ENCODE data around the gene CFHR2.

DNA sequence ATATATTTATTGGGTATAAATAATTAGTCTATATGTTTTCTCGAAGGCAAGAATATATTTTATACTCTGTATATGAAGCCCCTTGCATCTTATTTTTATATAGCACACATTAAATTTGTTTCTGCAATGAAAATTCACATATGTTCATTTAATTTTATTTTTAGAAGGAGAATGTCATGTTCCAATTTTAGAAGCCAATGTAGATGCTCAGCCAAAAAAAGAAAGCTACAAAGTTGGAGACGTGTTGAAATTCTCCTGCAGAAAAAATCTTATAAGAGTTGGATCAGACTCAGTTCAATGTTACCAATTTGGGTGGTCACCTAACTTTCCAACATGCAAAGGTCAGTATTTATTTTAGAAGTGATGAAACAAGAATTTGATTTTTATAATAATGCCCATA is 50.4 kb downstream of the CFHR2 start:
- TF ChIP-seq TCF4 (CRISPR knock-in tag; IDR thresholded peaks at IDR 0.05; ENCODE audit: borderline replicate concordance) (no peak), ZFP3 (CRISPR knock-in tag; IDR thresholded peaks at IDR 0.05) (no peak), ARNTL (CRISPR knock-in tag; IDR thresholded peaks at IDR 0.05; ENCODE audit: borderline replicate concordance, low read depth) (no peak), RARB (CRISPR knock-in tag; IDR thresholded peaks at IDR 0.05) (no peak), ISL1 (CRISPR knock-in tag; IDR thresholded peaks at IDR 0.05) (no peak), BACH2 (CRISPR knock-in tag; IDR thresholded peaks at IDR 0.05; ENCODE audit: borderline replicate concordance) (no peak), PPARA (CRISPR knock-in tag; IDR thresholded peaks at IDR 0.05; ENCODE audit: borderline replicate concordance) (no peak), ZNF70 (CRISPR knock-in tag; IDR thresholded peaks at IDR 0.05) (no peak), ESRRG (CRISPR knock-in tag; IDR thresholded peaks at IDR 0.05) (no peak), SNAI2 (CRISPR knock-in tag; IDR thresholded peaks at IDR 0.05) (no peak)
- TF ChIP-seq, protein P1, sequence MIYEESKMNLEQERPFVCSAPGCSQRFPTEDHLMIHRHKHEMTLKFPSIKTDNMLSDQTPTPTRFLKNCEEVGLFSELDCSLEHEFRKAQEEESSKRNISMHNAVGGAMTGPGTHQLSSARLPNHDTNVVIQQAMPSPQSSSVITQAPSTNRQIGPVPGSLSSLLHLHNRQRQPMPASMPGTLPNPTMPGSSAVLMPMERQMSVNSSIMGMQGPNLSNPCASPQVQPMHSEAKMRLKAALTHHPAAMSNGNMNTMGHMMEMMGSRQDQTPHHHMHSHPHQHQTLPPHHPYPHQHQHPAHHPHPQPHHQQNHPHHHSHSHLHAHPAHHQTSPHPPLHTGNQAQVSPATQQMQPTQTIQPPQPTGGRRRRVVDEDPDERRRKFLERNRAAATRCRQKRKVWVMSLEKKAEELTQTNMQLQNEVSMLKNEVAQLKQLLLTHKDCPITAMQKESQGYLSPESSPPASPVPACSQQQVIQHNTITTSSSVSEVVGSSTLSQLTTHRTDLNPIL (CRISPR knock-in tag; IDR thresholded peaks at IDR 0.05; ENCODE audit: low read depth), result no peak
- TF ChIP-seq, protein P2, sequence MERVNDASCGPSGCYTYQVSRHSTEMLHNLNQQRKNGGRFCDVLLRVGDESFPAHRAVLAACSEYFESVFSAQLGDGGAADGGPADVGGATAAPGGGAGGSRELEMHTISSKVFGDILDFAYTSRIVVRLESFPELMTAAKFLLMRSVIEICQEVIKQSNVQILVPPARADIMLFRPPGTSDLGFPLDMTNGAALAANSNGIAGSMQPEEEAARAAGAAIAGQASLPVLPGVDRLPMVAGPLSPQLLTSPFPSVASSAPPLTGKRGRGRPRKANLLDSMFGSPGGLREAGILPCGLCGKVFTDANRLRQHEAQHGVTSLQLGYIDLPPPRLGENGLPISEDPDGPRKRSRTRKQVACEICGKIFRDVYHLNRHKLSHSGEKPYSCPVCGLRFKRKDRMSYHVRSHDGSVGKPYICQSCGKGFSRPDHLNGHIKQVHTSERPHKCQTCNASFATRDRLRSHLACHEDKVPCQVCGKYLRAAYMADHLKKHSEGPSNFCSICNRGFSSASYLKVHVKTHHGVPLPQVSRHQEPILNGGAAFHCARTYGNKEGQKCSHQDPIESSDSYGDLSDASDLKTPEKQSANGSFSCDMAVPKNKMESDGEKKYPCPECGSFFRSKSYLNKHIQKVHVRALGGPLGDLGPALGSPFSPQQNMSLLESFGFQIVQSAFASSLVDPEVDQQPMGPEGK (CRISPR knock-in tag; IDR thresholded peaks at IDR 0.05; ENCODE audit: borderline replicate concordance), result no peak

Data from SK-N-SH treated with all-trans-retinoic acid at 6 μM for 48 hours (cell line).